GM12878 (cell line): ENCODE results near the gene CEP131. TPM values are rescaled to one million over a fixed set of nuclear protein-coding genes. Genes with fewer than 3 reads are reported as not detected.

Experiments
- ATAC-seq: fragments of 200-7000 bp; cut with Tn5 transposase; 3 replicates; pipeline ENCODE4 v1.9.1; 2020; ENCODE audit warnings: mild to moderate bottlenecking, moderate library complexity
- BruUV-seq: library from RNA; stranded (reverse); fragments of 400-500 nt; replicated peaks from 2 replicates; lab custom pipeline; 2021; lab: Mats Ljungman, UMichigan
- CTCF ChIA-PET: fragments of 300-600 bp; sonication (Branson Sonifier 250); formaldehyde crosslinking; extraction: SDS; loops from one replicate; lab custom pipeline; 2021; ENCODE audit warnings: inconsistent platforms; lab: Yijun Ruan, JAX
- POLR2A ChIA-PET: fragments of 350-600 bp; formaldehyde crosslinking; extraction: SDS; loops from one replicate; lab custom pipeline; 2021; ENCODE audit warnings: inconsistent platforms; lab: Charles Lee
- RAD21 ChIA-PET: fragments of 300-600 bp; sonication (Branson Sonifier 250); formaldehyde crosslinking; loops from one replicate; lab custom pipeline; 2023; ENCODE audit warnings: antibody characterized with exemption; ENCODE audit not compliant: unreplicated experiment; lab: Charles Lee
- SMC1A ChIA-PET: fragments of 300-600 bp; sonication (Branson Sonifier 250); formaldehyde crosslinking; loops from one replicate; lab custom pipeline; 2023; ENCODE audit not compliant: unreplicated experiment, uncharacterized antibody; lab: Charles Lee
- DNase-seq: peaks from one replicate; pipeline ENCODE4 v3.0.0-alpha.2; 2011; ENCODE audit warnings: low read depth, low spot score
- FAIRE-seq: peaks from 3 replicates; lab custom pipeline; 2011; peaks lifted over from hg19 to GRCh38; lab: Jason Lieb, UNC
- H2AFZ ChIP-seq: 2 replicates; pipeline ENCODE4 v1.6.0; 2011; ENCODE audit warnings: low read depth, low read length, control low read depth; ENCODE audit not compliant: control insufficient read depth
- H3K27ac ChIP-seq: 2 replicates; pipeline ENCODE4 v1.5.1; 2011; ENCODE audit warnings: control low read depth; ENCODE audit not compliant: control insufficient read depth, insufficient read depth
- H3K27me3 ChIP-seq, 2 experiments: replicated peaks in 1 of 2; 2 replicates each; pipeline versions ENCODE4 v1.6.0 to v1.6.1; 2011; ENCODE audit warnings: low read length in 1 of 2; ENCODE audit not compliant: control insufficient read depth in 2 of 2, insufficient read depth in 2 of 2
- H3K36me3 ChIP-seq, 2 experiments: 2 replicates each; pipeline ENCODE4 v1.5.1; 2011; ENCODE audit warnings: low read length in 1 of 2; ENCODE audit not compliant: control insufficient read depth in 2 of 2, insufficient read depth in 2 of 2
- H3K4me1 ChIP-seq: 2 replicates; pipeline ENCODE4 v1.6.1; 2011; ENCODE audit warnings: mild to moderate bottlenecking, low read length, moderate library complexity, mixed read lengths; ENCODE audit not compliant: control insufficient read depth, insufficient read depth
- H3K4me2 ChIP-seq: 2 replicates; pipeline ENCODE4 v1.6.0; 2011; ENCODE audit warnings: control low read depth; ENCODE audit not compliant: control insufficient read depth, insufficient read depth
- H3K4me3 ChIP-seq: fragments of 200-600 bp; sonication (generic); 2 replicates; pipeline ENCODE4 v1.5.1; 2016
- H3K79me2 ChIP-seq: 2 replicates; pipeline ENCODE4 v1.6.0; 2011; ENCODE audit warnings: low read length; ENCODE audit not compliant: control insufficient read depth, insufficient read depth
- H3K9ac ChIP-seq: 2 replicates; pipeline ENCODE4 v1.8.0; 2011; ENCODE audit warnings: low read length, control low read depth, mixed read lengths; ENCODE audit not compliant: control insufficient read depth, insufficient read depth
- H3K9me3 ChIP-seq: replicated peaks from 3 replicates; pipeline ENCODE4 v1.5.1; 2011; ENCODE audit warnings: mild to moderate bottlenecking, low read length; ENCODE audit not compliant: control insufficient read depth, insufficient read depth
- H4K20me1 ChIP-seq: 2 replicates; pipeline ENCODE4 v1.6.0; 2011; ENCODE audit not compliant: control insufficient read depth, insufficient read depth
- KDM1A ChIP-seq: fragments of 200-600 bp; sonication (generic); IDR thresholded peaks from 2 replicates; pipeline ENCODE4 v1.6.1; 2016; ENCODE audit warnings: borderline replicate concordance
- MEF2A ChIP-seq: IDR thresholded peaks from 2 replicates; pipeline ENCODE4 v1.6.1; 2011; ENCODE audit warnings: low read depth, mild to moderate bottlenecking, low read length, moderate library complexity; ENCODE audit not compliant: insufficient read depth
- NFYB ChIP-seq: IDR thresholded peaks from 2 replicates; pipeline ENCODE4 v1.6.1; 2011; ENCODE audit warnings: low read depth, mild to moderate bottlenecking, low read length, improper control_type of control experiment, moderate library complexity; ENCODE audit not compliant: insufficient read depth
- NKRF ChIP-seq: fragments of 450-650 bp; conservative IDR thresholded peaks from 2 replicates; pipeline ENCODE4 v1.6.1; 2017; ENCODE audit warnings: mild to moderate bottlenecking, moderate library complexity
- POLR2A ChIP-seq: IDR thresholded peaks from 2 replicates; pipeline ENCODE4 v1.6.1; 2011; ENCODE audit warnings: low read depth, mild to moderate bottlenecking, low read length
- REST ChIP-seq: IDR thresholded peaks from 2 replicates; pipeline ENCODE4 v1.6.1; 2012; ENCODE audit warnings: mild to moderate bottlenecking, low read depth, low read length
- SMC3 ChIP-seq: IDR thresholded peaks from 2 replicates; pipeline ENCODE4 v1.6.1; 2011; ENCODE audit warnings: low read length, improper control_type of control experiment, borderline replicate concordance
- SUPT20H ChIP-seq: IDR thresholded peaks from 2 replicates; pipeline ENCODE4 v1.6.1; 2011; ENCODE audit warnings: low read depth, mild to moderate bottlenecking, low read length, moderate library complexity, borderline replicate concordance; ENCODE audit not compliant: control insufficient read depth
- ZBED1 ChIP-seq: IDR thresholded peaks from 2 replicates; pipeline ENCODE4 v1.6.1; 2016; ENCODE audit warnings: borderline replicate concordance
- ZBTB11 ChIP-seq: fragments of 450-650 bp; formaldehyde crosslinking; IDR thresholded peaks from 2 replicates; pipeline ENCODE4 v1.5.0; 2022; ENCODE audit warnings: mild to moderate bottlenecking, missing genetic modification characterization
- ZNF274 ChIP-seq: IDR thresholded peaks from one replicate; pipeline ENCODE4 v1.8.0; 2011; ENCODE audit not compliant: insufficient read length, insufficient read depth
- WGBS: methylation state at CpG from one replicate; pipeline ENCODE4 v1.1.6; 2016; ENCODE audit warnings: low lambda C conversion rate; ENCODE audit not compliant: insufficient replicate concordance, insufficient coverage; ENCODE audit errors: missing lambda C conversion rate; 5-methylcytosine and 5-hydroxymethylcytosine counted together
- in situ Hi-C: fragments of 300-500 bp; cut with MboI; formaldehyde crosslinking; loops from 9 replicates; pipeline ENCODE4 v1.14.3; 2018; ENCODE audit warnings: mixed read lengths
- intact Hi-C: fragments of 100-400 bp; cut with micrococcal nuclease; formaldehyde crosslinking; loops from one replicate; pipeline ENCODE4 v1.14.2; 2022; ENCODE audit not compliant: unreplicated experiment
- polyA plus RNA-seq, 11 experiments: library from polyadenylated mRNA; depleted of rRNA in 4 of 11; unstranded in 6 of 11; stranded (reverse) in 5 of 11; fragments of >200 nt; fragmentation: Nextera tagmentation in 4 of 11; fragmentation: Illumina TruSeq in 1 of 11; extraction: Ambion mirVana in 4 of 11; extraction: Trizol in 1 of 11; gene quantifications; 1 replicate in 1 of 11; 2 replicates in 10 of 11; pipeline versions ENCODE4 v1.2.1 to v1.2.3, GENCODE V29; 2011 to 2016; ENCODE audit warnings: inconsistent platforms in 2 of 11, missing spikeins in 2 of 11, low read depth in 1 of 11
- total RNA-seq, 4 experiments: library from RNA; depleted of rRNA in 3 of 4; stranded (reverse); fragments of >200 nt in 3 of 4; fragmentation: Illumina TruSeq in 1 of 4; extraction: Trizol in 1 of 4; gene quantifications; 2 replicates each; pipeline versions ENCODE4 v1.2.1 to v1.2.3, GENCODE V29; 2013 to 2021
- TF ChIP-seq, protein P1 (sequence below): IDR thresholded peaks from 2 replicates; pipeline ENCODE4 v1.6.1; 2011; ENCODE audit warnings: low read depth, low read length, improper control_type of control experiment, borderline replicate concordance

CEP131 gene
- total and polyA plus RNA-seq, 10 of the 15 experiments (the other 5 are each of a cell fraction or from before 2014, with no cell fraction given) = 0.05 to 17.3 (median 6.7) TPM

GRCh38 chr17:81240761-81241160, 18.0 kb upstream of the CEP131 start:
- Histone ChIP-seq H3K4me2 (peak overlapping the region; percentile 93), H3K36me3 (peaks cover 0 to 2% of the 10 kb centered on the region in 2 experiments; a peak in 2 of 4 replicates), H2AFZ (no peak overlapping the region), H3K27me3 (no peaks in the 10 kb centered on the region), H3K9ac (peak overlapping the region; percentile 84), H3K4me3 (peak overlapping the region; percentile 93), H3K9me3 (no peaks in the 10 kb centered on the region), H4K20me1 (no peaks in the 10 kb centered on the region), H3K4me1 (peaks cover 28% of the 10 kb centered on the region), H3K27ac (no peak overlapping the region), H3K79me2 (peaks cover 39% of the 10 kb centered on the region)
- DNase-seq (no peak), ATAC-seq (no peak), FAIRE-seq (no peak)
- in situ Hi-C loops = loop anchor here (5.0 to 25.0 kb wide), 2 partner anchors 93 to 228 kb away; no protein-coding TSS in a partner anchor
- WGBS = 64% methylated on average over 8 of the region's 8 CpGs
- RAD21 ChIA-PET = interaction anchor here (0.7 to 2.0 kb wide), 3 partner anchors 12 to 99 kb away, joined by 3 to 18 read pairs (median 3); partner anchors contain the start of gene CEP131
- POLR2A ChIA-PET = interaction anchor here (0.6 to 1.2 kb wide), 2 partner anchors 16 to 278 kb away, joined by 3 read pairs; no protein-coding TSS in a partner anchor
- CTCF ChIA-PET = interaction anchor here (0.8 to 3.1 kb wide), 3 partner anchors 42 to 244 kb away, joined by 3 to 17 read pairs (median 3); no protein-coding TSS in a partner anchor
- TSS peak; percentile 65 for BruUV-seq
- intact Hi-C loops = loop anchor here (1.0 kb wide), 2 partner anchors 98 to 139 kb away; no protein-coding TSS in a partner anchor
- SMC1A ChIA-PET = no interaction called here
- TF ChIP-seq KDM1A (no peak), NFYB (no peak), POLR2A (no peak), ZNF274 (no peak), REST (no peak), MEF2A (no peak), ZBED1 (no peak), ZBTB11 (CRISPR knock-in tag) (no peak), SMC3 (no peak), SUPT20H (no peak), NKRF (no peak)
- TF ChIP-seq, protein P1, sequence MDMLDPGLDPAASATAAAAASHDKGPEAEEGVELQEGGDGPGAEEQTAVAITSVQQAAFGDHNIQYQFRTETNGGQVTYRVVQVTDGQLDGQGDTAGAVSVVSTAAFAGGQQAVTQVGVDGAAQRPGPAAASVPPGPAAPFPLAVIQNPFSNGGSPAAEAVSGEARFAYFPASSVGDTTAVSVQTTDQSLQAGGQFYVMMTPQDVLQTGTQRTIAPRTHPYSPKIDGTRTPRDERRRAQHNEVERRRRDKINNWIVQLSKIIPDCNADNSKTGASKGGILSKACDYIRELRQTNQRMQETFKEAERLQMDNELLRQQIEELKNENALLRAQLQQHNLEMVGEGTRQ = no peak
